Fibroblast of skin of right quadriceps (primary cell): ENCODE data around the gene BMERB1.
"Not testable (repeated sequence)": the region's sequence is repeated elsewhere in the genome, so short reads cannot be mapped to it uniquely, and the experiment has no call there.

Experiments used
- DNase-seq: peaks from one replicate; pipeline ENCODE4 v3.0.0-alpha.2; 2013

Gene BMERB1

DNA sequence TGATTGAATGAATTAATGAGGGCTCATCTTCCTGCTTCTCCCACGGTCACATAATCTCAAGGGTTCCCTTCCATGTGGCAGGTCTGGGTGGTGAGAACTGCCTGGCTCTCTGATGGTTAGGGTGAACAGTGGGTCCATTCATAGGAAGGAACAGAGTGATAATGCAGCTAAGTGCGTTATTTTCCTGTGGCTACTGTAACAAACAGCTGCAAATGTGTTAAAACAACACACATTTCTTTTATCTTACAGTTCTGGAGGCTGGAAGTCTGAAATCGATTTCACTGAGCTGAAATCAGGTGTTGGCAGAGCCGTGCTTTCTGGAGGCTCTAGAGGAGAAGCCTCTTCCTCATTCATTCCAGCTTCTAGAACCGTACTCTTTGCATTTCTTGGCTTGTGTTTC lies 95.3 kb downstream of the BMERB1 start:
- DNase-seq: no peak

DNA sequence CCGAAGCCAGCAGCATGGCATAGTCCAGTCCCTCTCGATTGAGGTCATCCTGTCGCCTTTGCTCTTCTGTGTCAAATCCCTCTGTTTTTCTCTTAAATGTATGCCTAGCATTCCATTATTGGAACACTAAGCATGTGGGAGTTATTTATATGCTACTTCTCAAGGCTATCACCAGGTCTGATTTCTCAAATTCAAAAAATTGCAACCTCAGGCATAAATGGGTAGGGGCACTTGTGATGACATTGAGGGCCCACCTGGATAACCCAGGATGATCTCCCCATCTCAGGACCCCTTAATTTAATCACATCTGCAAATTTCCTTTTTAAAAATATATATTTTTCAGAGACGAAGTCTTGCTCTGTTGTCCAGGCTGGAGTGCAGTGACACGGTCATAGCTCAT lies 95.7 kb downstream of the BMERB1 start:
- DNase-seq: no peak

DNA sequence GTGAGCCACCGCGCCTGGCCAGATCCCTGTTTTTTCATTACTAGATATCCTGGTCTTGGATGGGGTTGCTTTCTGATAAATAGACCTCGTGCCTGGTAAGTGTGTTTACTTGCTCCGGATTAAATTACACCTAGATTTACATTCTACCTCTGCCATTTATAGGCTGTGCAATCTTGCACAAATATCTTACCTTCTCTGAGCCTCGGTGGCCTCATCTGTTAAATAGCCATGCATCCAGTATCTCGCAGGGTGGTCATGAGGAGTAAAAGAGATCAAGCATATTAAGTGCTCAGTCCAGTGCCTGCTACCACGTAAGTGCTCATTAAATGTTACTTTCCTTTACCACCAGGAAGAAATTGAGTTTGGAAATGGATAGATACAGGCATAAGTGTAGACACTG lies 98.4 kb downstream of the BMERB1 start:
- DNase-seq: no peak

DNA sequence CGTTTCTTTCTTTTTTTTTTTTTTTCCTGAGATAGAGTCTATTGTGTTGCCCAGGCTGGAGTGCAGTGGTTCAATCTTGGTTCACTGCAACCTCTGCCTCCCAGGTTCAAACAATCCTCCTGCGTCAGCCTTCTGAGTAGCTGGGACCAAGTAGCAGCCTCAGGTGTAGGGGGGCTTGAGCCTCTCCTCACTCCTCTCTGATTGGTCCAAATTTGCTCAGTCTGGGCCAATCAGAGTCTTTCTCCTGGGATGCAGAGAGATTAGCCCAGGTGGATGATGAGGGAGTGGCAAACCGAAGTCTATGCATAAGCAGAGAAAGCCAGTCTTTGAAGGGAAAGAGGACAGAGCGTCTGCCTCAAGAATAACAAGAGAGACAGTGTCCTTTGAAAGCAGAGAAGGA lies 99.0 kb downstream of the BMERB1 start:
- no peak for DNase-seq

DNA sequence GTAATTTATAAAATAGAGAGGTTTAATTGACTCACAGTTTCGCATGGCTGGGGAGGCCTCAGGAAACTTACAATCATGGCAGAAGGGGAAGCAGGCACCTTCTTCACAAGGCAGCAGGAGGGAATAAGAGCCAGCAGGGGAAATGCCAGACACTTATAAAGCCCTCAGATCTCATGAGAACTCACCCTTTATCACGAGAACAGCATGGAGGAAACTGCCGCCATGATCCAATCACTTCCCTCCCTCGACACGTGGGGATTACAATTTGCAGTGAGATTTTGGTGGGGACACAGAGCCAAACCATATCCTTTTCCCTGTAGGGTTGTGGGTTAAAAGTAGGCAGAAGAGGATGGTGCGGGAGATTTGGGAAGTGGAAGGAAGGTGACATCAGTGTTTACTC lies 101.4 kb downstream of the BMERB1 start:
- DNase-seq: no peak

DNA sequence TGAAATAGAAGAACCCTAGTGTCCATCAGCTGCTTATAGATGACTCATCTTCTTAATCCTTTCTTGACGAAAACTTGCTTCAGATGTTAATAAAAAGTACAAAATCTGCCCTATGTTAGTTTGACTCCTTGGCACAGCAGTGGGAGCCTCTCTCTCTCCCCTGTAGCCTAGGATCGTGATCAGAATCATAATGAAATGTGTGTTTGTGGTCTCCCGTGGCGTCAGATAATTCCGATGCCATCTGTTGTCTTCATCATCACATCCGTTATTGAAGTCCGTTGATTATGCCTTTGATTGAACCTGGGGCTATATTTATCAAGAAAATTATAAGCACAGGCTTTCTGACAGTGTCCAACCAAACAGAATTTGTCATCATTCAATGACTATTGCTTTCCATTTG lies 102.5 kb downstream of the BMERB1 start:
- DNase-seq: no peak

DNA sequence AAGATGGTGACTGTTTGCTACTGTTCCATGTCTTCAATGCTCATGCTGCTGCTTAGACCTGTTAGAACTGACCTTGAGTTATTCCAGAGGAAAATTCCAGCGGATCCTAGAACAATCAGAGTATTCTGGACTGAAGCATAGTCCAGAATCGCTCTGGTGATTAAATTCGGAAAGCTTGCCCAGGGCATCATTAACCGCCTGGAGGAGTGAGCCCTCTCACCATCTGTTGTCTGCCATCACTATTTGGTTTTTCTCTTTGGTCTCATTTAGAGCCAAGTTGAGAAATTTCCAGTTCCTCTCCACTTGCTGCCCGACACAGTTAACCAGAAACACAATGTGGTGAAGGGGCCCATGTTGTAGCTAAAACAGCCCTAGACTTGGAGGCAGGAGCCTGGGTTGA lies 104.1 kb downstream of the BMERB1 start:
- no peak for DNase-seq

DNA sequence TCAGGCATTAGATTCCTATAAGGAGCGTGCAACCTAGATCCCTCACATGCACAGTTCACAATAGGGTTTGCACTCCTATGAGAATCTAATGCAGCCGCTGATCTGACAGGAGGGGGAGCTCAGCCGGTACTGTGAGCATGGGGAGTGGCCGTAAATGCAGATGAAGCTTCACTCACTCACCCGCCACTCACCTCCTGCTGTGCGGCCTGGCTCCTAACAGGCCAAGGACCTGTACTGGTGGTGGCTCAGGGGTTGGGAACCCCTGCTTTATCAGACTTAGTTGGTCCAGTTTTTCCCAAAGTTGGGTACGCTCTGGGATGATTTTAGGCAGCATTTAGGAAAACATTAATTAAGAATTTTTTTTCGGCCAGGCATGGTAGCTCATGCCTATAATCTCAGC lies 104.8 kb downstream of the BMERB1 start:
- DNase-seq: no peak

DNA sequence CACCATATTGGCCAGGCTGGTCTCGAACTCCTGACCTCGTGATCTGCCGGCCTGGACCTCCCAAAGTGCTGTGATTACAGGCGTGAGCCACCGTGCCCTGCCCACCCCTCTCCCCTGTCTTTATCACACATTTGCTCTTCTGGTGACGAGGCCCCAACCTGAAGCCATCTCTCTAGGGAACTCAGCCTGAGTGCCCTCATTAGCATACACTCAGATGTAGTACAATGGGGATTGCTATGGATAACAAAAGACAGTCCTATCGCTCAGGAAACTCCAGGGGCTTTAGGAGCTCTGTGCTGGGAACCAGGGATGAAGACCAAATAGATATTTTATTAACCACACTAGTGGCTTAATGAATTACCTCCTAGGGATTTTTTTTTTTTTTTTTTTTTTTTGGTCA lies 107.9 kb downstream of the BMERB1 start:
- no peak for DNase-seq

DNA sequence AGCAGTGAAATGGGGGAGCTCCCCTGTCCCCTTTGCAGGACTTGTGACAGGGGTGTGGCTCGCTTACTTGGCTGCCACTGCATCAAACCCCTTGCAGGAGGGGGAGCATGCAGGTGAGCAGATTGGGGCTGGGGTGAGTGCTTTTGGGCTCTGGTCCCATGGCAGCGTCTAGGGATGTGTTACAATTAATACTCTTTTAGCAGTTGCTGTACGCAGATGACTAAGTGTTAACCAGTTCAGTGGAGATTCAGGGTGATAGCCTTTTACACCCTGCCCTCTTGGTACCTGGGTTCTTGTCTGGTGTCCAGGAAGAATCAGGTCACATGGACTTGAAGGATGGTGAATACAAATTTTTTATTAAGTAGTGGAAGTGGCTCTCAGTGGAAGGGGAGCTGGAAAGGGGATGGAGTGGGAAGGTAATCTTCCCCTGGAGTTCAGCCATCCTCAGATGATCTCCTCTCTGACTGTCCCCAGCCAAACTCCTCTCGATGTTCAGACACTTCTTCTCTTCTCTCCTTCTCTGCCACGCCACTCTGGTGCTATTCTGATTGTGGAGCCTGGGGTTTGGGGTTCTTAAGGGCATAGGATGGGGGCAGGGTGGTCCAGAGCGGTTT lies 108.5 kb downstream of the BMERB1 start:
- DNase-seq: no peak

DNA sequence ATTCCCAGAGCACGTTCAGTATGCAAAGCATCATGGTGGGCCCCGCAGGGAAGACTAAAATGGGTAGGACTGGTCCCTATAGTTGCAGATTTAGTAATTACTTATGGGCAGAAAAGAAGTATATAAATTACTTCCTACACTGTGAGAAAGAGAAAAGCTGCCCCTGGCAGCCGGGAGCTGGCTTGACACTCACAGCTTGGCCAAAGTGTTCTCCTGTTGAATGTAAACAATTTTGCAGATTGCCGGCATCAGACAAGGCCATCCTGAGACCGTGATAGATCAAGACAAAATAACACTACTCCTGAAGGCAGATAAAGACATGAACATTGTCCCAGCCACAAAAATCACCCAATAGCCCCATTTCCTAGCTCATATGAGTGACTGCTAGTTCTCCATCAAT lies 110.0 kb downstream of the BMERB1 start:
- no peak for DNase-seq

DNA sequence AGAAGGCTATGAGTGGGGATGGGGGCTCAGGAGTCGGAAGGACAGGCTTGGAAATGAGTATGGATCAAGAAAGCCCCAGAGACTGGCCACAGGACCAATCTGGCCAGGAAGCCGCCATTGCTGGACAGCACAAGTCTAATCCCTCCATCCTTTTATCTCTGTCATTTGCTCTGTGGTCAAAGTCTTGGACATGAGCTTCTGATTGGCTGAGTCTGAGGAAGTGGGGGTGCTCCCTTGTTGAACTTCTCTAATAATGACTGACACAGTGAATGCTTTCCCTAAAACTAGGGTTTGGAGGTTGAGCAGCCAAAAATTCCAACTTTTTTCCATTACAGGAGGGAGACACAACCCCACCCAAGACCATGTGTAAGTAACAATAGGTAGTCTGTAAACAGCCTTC lies 111.2 kb downstream of the BMERB1 start:
- no peak for DNase-seq

DNA sequence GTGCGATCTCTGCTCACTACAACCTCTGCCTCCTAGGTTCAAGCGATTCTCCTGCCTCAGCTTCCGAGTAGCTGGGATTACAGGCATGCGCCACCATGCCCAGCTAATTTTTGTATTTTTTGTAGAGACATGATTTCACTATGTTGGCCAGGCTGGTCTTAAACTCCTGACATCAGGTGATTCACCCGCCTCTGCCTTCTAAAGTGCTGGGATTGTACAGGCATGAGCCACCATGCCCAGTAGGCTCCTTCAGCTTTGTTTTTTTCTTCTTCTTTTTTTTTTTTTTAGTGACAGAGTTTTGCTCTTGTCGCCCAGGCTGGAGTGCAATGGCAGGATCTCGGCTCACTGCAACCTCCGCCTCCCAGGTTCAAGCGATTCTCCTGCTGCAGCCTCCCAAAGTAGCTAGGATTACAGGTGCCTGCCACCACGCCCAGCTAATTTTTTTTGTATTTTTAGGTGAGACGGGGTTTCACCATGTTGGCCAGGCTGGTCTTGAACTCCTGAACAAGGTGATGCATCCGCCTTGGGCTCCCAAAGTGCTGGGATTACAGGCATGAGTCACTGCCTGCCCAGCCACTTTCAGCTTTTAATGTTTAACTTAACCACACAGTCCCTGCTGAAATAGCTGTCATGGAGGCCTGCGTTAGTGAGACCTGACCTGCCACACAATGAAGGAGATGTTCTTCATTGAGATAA lies 112.8 kb downstream of the BMERB1 start:
- DNase-seq: not testable (repeated sequence)

DNA sequence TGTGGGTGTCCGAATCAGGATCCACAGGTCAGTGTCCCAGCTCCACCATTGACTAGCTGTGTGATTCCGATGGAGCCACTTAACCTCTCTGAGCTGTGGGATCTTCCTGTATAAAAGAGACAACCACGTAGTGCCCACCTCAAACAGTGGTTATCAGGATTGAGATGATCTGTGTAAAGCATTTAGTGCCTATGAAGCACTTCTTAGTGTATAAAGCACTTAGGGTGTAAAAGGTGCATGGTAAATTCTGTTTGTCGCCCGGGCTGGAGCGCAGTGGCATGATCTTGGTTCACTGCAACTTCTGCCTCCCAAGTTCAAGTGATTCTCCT lies 113.3 kb downstream of the BMERB1 start:
- DNase-seq: no peak

DNA sequence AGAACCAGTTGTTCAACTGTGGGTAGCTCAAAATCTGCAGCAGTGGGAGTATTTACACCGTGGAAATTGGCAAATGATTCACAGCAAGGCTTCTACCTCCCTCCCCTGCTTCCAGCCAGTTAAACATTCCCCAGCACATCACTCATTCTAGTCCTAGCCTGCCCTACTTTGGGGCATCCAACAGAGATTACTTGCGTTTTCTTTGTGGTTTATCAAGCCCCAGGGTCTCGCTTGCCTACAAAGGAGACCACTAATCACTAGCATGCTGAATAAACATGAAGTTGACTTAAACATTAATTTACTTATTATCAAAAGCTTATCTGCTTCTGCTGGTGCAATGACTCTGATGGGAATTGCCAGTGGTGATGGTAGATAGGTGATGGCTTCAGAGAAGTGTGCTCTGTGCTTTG lies 114.1 kb downstream of the BMERB1 start:
- peak; percentile 19 for DNase-seq

DNA sequence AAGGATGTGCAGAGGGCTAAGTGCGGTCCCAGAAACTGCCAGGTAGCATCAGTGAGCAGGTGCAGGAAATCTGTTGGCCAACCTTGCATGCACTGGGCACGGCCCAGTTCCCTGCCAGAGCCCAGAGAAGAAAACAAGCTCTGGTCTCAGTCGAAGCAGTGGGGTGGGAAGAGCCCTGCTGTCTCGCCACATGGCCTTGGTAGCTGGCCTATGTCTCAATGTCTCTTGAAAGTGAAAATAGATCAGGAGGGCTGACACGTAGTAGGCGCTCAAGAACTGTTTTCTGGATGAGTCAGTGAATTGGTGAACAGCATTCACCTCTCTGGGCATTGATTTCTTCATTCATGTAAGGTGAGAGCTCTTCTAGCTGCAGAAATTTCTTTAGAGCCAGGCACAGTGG lies 118.1 kb downstream of the BMERB1 start:
- no peak for DNase-seq

DNA sequence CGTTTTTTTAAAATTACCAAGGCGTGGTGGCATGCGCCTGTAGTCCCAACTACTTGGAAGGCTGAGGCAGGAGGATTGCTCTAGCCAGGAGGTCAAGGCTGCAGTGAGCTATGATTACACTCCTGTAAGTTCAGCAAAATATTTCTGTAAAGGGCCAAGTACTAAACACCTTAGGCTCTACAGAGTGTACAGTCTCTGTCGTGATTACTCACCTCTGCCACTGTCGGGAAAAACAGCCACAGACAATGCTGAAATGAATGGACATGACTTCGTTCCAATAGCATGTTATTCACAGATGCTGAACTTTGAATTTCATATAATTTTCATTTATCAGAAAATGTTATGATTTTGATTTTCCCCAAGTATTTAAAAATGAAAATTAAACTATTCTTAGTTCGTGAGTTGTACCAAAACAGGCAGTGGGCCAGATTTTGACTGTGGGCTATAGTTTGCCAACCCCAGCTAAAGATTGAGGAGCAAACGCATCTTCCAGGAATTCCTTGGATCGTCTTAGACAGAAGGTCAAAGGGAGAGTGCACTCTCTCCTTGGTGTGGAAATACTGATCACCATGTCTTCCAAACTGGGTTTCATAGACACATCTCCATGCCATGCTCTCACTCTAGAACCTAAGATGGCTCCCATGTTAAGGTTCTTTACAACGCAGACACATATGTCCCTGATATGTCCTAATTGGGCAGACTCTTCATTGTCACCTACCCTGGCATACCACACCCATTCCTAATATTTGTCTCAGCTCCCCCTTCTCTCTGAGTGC lies 119.1 kb downstream of the BMERB1 start:
- DNase-seq: no peak

DNA sequence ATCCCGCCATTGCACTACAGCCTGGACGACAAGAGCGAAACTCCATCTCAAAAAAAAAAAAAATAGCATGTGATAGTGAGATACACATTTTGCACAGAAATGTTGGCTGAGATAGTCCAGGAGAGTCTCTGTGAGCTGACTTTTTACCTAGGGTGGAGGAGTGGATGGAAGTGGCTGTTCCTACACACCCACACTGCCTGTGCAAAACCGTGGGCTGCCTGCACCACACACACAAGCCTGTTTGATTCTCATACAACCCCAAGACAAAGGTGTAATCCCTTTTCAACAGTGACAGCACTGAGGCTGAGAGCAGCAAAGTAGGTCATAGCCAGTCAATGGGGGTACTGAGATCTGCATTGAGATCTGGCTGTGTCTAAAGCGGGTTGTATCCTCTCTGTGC lies 121.7 kb downstream of the BMERB1 start:
- DNase-seq: no peak

DNA sequence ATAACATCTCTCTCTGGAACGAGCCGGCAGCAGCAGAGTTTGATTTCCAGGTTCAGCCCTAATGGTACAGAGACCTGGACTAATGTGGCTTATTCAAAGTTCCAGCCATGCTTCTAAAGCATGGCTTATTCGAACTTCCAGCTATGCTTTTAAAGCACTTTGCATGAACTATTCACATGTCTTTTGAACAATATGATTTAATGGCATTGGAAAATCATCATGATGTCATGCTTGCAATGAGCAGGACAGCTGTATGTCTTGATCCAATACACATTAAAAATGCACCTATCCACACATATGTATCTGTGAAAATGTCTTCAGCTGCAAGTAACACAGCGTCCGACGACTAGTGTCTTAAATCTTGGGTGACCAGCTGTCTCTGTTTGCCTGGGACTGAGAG lies 122.9 kb downstream of the BMERB1 start:
- no peak for DNase-seq

DNA sequence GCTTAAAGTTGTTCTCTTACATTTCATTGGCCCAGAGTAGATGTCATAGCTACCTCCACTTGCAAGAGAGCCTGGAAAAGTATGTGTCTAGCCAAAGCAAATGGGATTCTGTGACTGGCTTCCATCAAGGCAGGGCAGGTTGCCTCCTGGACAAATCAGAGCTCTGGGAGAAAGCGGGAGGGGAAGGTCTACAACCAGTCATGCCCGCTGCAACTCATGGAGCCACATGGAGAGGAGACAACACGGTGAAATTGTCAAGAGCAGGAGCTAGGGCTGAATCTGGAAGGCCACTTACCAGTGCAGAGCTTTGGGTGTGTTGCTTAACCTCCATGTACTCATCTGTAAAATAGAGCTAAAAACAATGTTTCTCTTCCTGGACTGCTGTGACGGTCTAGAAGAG lies 124.8 kb downstream of the BMERB1 start:
- DNase-seq: no peak

DNA sequence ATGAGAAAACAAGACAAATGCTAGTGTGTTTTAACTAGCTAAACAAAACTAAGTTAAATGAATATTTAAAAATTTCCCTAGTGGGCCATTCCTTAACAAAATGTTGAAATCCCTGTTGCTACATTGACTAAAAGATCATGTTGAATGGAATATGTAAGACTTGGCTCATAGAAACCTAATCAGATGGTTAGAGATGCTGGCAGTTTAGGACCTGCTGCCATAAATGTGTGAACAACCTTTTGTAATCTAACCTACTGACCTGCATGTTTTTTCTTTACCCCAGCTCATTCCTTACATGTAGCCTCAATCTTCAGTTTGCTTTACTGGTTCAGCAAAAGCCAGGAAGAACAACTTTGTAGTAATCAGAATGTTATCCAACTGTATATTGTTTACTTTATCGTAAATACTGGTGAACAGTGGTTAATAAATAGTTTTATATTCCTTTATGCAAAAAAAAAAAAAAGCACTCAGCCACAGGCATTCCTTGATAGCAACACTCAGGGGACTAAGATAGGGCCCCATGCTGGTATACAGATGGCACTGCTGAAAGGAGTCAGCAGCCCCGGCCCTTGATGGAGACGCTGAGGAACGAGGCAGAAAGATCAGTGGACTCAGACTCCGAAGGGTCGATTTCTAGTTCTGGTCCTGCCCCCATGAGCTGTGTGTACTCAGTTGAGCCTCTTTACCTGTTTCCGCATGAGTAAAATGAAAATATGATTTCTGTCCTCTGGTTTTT lies 130.4 kb downstream of the BMERB1 start:
- DNase-seq: no peak

DNA sequence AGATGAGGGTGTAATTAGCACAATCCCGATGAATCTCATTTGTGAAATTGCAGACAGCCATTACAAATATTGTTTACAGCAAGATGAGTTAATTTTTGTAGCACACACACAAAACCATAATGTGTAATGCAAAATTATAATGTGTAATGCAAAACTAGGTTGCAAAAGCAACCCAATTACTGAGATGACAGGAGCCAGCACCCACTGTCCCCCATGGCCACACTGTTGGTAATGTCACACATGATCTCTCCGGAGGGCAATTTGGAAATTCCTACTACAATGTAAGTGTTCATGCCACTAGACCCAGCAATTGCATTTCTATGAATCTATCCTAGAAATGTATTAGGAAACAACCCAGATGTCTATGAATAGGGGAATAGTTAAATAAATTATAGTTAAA lies 131.7 kb downstream of the BMERB1 start:
- no peak for DNase-seq

DNA sequence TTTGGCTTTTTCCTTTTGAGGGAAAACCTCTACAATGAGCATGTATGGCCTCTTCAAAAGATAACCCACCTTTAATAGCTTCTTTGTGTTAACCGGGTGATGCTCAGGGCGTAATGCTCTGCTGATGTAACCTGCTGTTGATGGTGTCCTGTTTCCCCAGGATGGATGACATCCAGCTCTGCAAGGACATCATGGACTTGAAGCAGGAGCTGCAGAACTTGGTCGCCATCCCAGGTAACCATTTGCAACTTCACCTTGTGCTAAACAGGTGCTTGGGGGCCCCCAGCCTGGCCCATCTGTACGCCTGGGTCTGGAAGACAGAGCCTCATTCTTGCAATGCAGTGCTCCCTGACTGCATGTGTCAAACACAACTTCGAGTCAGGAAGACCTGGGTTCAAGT lies 133.4 kb downstream of the BMERB1 start:
- no peak for DNase-seq

DNA sequence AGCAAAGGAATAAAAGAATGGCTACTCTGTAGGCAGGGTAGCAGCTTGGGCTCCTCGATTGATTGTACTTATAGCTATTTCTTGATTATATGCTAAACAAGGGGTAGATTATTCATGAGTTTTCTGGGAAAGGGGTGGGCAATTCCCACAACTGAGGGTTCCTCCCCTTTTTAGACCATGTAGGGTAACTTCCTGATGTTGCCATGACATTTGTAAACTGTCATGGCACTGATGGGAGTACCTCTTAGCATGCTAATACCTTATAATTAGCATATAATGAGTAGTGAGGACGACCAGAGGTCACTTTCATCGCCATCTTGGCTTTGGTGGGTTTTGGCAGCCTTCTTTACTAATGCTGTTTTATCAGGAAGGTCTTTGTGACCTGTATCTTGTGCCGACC lies 136.3 kb downstream of the BMERB1 start:
- not testable (repeated sequence) for DNase-seq
